ENCODE data around the gene C18orf63.

- TF ChIP-seq EZH2 (IDR thresholded peaks at IDR 0.05; ENCODE audit: low read length, unreplicated experiment) (no peak), CTCF (conservative IDR thresholded peaks at IDR 0.05; ENCODE audit: low read depth, low read length) (no peak), EZH2phosphoT487 (IDR thresholded peaks at IDR 0.05; ENCODE audit: borderline replicate concordance, low read length) (no peak)
Observed at GRCh38 chr18:74337912-74338309, 22.3 kb downstream of the C18orf63 start.

Measured in PC-3 (cell line).